ENCODE measurements around the gene FAM107B. TPM values are rescaled to one million over a fixed set of nuclear protein-coding genes. Genes with fewer than 3 reads are reported as not detected.

FAM107B gene
- total and polyA plus RNA-seq, 10 of the 15 experiments (the other 5 are each of a cell fraction or from before 2014, with no cell fraction given) = 22.9 to 162 (median 86.6) TPM

GRCh38 chr10:14581553-14582321 lies 193.0 kb downstream of the FAM107B start:
- ChIA-PET CTCF (no interaction called here), RAD21 (ENCODE audit: unreplicated experiment) (no interaction called here), SMC1A (ENCODE audit: uncharacterized antibody, unreplicated experiment) (no interaction called here), POLR2A (interaction anchor here (1.2 kb wide), 1 partner anchor 56 kb away, joined by 7 read pairs; no protein-coding TSS in a partner anchor)
- Histone ChIP-seq H3K4me2 (ENCODE audit: control insufficient read depth, insufficient read depth) (no peak overlapping the region), H3K4me3 (no peak overlapping the region), H3K27me3 (replicated peaks in 1 of 2; ENCODE audit: control insufficient read depth in 2 of 2, insufficient read depth in 2 of 2, low read length in 1 of 2) (no peaks in the 10 kb centered on the region), H3K9me3 (replicated peaks; ENCODE audit: control insufficient read depth, insufficient read depth, low read length) (no peaks in the 10 kb centered on the region; the same call in 2 of the 3 replicates), H3K36me3 (ENCODE audit: control insufficient read depth in 2 of 2, insufficient read depth in 2 of 2, low read length in 1 of 2) (peaks cover 0 to 5% of the 10 kb centered on the region in 2 experiments; a peak in 3 of 4 replicates), H3K9ac (ENCODE audit: control insufficient read depth, insufficient read depth, low read length) (no peak overlapping the region), H4K20me1 (ENCODE audit: control insufficient read depth, insufficient read depth) (no peaks in the 10 kb centered on the region), H3K4me1 (ENCODE audit: control insufficient read depth, insufficient read depth, low read length) (peaks cover 43% of the 10 kb centered on the region), H3K27ac (ENCODE audit: control insufficient read depth, insufficient read depth) (no peak overlapping the region), H2AFZ (ENCODE audit: control insufficient read depth, low read depth, low read length) (no peak overlapping the region), H3K79me2 (ENCODE audit: control insufficient read depth, insufficient read depth, low read length) (peaks cover 67% of the 10 kb centered on the region)
- no peak for ATAC-seq
- BruUV-seq (replicated peaks) = no TSS peak
- 97% methylated on average over 7 of the region's 7 CpGs for WGBS (ENCODE audit: insufficient coverage, insufficient replicate concordance, low lambda C conversion rate, missing lambda C conversion rate)
- intact Hi-C loops (cut with micrococcal nuclease; ENCODE audit: unreplicated experiment) = no loop called here
- no peak for FAIRE-seq
- in situ Hi-C loops (cut with MboI) = no loop called here
- TF ChIP-seq POLR2AphosphoS5 (IDR thresholded peaks at IDR 0.05; ENCODE audit: low read length) (0 out of 2 replicates have a peak, but pooled peaks have one; percentile 16), IRF4 (IDR thresholded peaks at IDR 0.05; ENCODE audit: low read depth, low read length) (no peak)
- no peak for DNase-seq (ENCODE audit: low read depth, low spot score)

GRCh38 chr10:14580671-14581332 lies 193.9 kb downstream of the FAM107B start:
- 87% methylated on average over 13 of the region's 13 CpGs for WGBS (ENCODE audit: insufficient coverage, insufficient replicate concordance, low lambda C conversion rate, missing lambda C conversion rate)
- Histone ChIP-seq H3K4me2 (ENCODE audit: control insufficient read depth, insufficient read depth) (no peak overlapping the region), H3K9ac (ENCODE audit: control insufficient read depth, insufficient read depth, low read length) (no peak overlapping the region), H2AFZ (ENCODE audit: control insufficient read depth, low read depth, low read length) (no peak overlapping the region), H3K79me2 (ENCODE audit: control insufficient read depth, insufficient read depth, low read length) (peaks cover 59% of the 10 kb centered on the region), H3K36me3 (ENCODE audit: control insufficient read depth in 2 of 2, insufficient read depth in 2 of 2, low read length in 1 of 2) (peaks cover 0 to 5% of the 10 kb centered on the region in 2 experiments; a peak in 3 of 4 replicates), H3K4me3 (no peak overlapping the region), H3K4me1 (ENCODE audit: control insufficient read depth, insufficient read depth, low read length) (peaks cover 34% of the 10 kb centered on the region), H3K9me3 (replicated peaks; ENCODE audit: control insufficient read depth, insufficient read depth, low read length) (no peaks in the 10 kb centered on the region; the same call in 2 of the 3 replicates), H4K20me1 (ENCODE audit: control insufficient read depth, insufficient read depth) (no peaks in the 10 kb centered on the region), H3K27ac (ENCODE audit: control insufficient read depth, insufficient read depth) (no peak overlapping the region), H3K27me3 (replicated peaks in 1 of 2; ENCODE audit: control insufficient read depth in 2 of 2, insufficient read depth in 2 of 2, low read length in 1 of 2) (no peaks in the 10 kb centered on the region)
- no TSS peak for BruUV-seq (replicated peaks)
- SMC1A ChIA-PET (ENCODE audit: uncharacterized antibody, unreplicated experiment) = no interaction called here
- DNase-seq (ENCODE audit: low read depth, low spot score) (no peak), ATAC-seq (no peak), FAIRE-seq (no peak)
- intact Hi-C loops (cut with micrococcal nuclease; ENCODE audit: unreplicated experiment) = no loop called here
- CTCF ChIA-PET = interaction anchor here (0.9 kb wide), 1 partner anchor 25 kb away, joined by 3 read pairs; no protein-coding TSS in a partner anchor
- in situ Hi-C loops (cut with MboI) = no loop called here
- RAD21 ChIA-PET (ENCODE audit: unreplicated experiment) = no interaction called here
- TF ChIP-seq ETV6 (conservative IDR thresholded peaks at IDR 0.05 in 1 of 2, IDR thresholded peaks at IDR 0.05 in 1 of 2; ENCODE audit: borderline replicate concordance in 1 of 2, low read depth in 1 of 2) = no peak
- TF ChIP-seq ZZZ3 (IDR thresholded peaks at IDR 0.05; ENCODE audit: control insufficient read depth, insufficient read length, low read depth) = no peak
- no peak for TF ChIP-seq SMAD1 (IDR thresholded peaks at IDR 0.05; ENCODE audit: low read depth, partially characterized antibody)
- no peak for TF ChIP-seq SMC3 (IDR thresholded peaks at IDR 0.05; ENCODE audit: borderline replicate concordance, low read length)
- POLR2A ChIA-PET = no interaction called here

Data from GM12878 (cell line).